Measurements from ENCODE around the gene KIF26B. TPM values are rescaled to one million over a fixed set of nuclear protein-coding genes. Genes with fewer than 3 reads are reported as not detected.

The KIF26B gene
- polyA plus RNA-seq, 1 donor (not counting 4 experiments of a cell fraction or from before 2014, with no cell fraction given) = 0.58 TPM

DNA sequence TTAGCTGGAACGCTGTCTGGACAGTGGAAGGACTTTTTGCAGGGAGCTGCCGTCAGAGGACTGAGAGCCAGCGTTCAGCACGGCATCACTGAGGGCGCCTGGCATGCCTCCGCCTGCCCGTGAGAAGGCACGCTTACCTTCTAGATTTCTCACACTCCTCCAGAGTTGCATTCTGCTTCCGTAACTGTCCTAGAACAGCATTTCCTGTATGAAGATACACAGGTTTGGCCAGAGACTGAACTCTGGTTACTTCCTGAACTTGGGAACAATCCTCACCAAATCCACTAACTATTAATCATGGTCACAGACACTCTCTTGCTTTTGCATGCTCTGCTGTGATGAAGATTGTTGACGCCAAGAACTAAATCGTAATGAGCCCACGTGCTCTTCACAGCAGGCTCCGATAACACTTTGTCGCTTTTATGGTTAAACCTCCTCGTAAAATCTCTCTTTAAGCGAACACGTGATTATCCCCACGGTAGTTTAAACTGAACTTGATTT is 93.5 kb downstream of the KIF26B start:
- H3K4me2 ChIP-seq (ENCODE audit: control insufficient read depth, extremely low read depth, insufficient read depth, low read depth, low read length) = no peak overlapping the region
- DNase-seq (ENCODE audit: low read depth, low spot score) = no peak
- H3K9me3 ChIP-seq (ENCODE audit: control insufficient read depth, low read depth, low read length) = no peaks in the 10 kb centered on the region
- H3K79me2 ChIP-seq (ENCODE audit: control insufficient read depth, insufficient read depth, low read length) = no peaks in the 10 kb centered on the region
- H3K27ac ChIP-seq (ENCODE audit: control insufficient read depth, insufficient read depth, low read length) = no peak overlapping the region
- no peak overlapping the region for H3K4me3 ChIP-seq (ENCODE audit: control insufficient read depth in 2 of 3, extremely low read depth in 1 of 3, insufficient read depth in 2 of 3, low read depth in 1 of 3, low read length in 3 of 3)
- H3K9me1 ChIP-seq (ENCODE audit: control insufficient read depth, extremely low read depth, insufficient read depth, low read length) = no peaks in the 10 kb centered on the region
- H4K20me1 ChIP-seq (ENCODE audit: control insufficient read depth, extremely low read depth, insufficient read depth, low read length) = no peaks in the 10 kb centered on the region
- FAIRE-seq = no peak
- dilution Hi-C loops (cut with MboI; ENCODE audit: extremely low pct_ligation_motif_present, low sequenced_read_pairs) = no loop called here
- no peak overlapping the region for H2AFZ ChIP-seq (ENCODE audit: control insufficient read depth, low read length)
- H3K4me1 ChIP-seq (ENCODE audit: control insufficient read depth, extremely low read depth, insufficient read depth, low read length) = no peaks in the 10 kb centered on the region
- H3K27me3 ChIP-seq (ENCODE audit: control insufficient read depth, extremely low read depth, insufficient read depth, low read length) = no peaks in the 10 kb centered on the region
- H3K36me3 ChIP-seq (ENCODE audit: control insufficient read depth in 2 of 2, extremely low read depth in 1 of 2, insufficient read depth in 2 of 2, low read length in 2 of 2) = no peaks in the 10 kb centered on the region
- TF ChIP-seq, protein P1, sequence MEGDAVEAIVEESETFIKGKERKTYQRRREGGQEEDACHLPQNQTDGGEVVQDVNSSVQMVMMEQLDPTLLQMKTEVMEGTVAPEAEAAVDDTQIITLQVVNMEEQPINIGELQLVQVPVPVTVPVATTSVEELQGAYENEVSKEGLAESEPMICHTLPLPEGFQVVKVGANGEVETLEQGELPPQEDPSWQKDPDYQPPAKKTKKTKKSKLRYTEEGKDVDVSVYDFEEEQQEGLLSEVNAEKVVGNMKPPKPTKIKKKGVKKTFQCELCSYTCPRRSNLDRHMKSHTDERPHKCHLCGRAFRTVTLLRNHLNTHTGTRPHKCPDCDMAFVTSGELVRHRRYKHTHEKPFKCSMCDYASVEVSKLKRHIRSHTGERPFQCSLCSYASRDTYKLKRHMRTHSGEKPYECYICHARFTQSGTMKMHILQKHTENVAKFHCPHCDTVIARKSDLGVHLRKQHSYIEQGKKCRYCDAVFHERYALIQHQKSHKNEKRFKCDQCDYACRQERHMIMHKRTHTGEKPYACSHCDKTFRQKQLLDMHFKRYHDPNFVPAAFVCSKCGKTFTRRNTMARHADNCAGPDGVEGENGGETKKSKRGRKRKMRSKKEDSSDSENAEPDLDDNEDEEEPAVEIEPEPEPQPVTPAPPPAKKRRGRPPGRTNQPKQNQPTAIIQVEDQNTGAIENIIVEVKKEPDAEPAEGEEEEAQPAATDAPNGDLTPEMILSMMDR (optimal IDR thresholded peaks at IDR 0.05 in 1 of 3, IDR thresholded peaks at IDR 0.05 in 1 of 3, conservative IDR thresholded peaks at IDR 0.05 in 1 of 3; ENCODE audit: extremely low read depth in 1 of 3, insufficient read depth in 2 of 3, low read length in 3 of 3) = no peak
- TF ChIP-seq EZH2 (IDR thresholded peaks at IDR 0.05; ENCODE audit: low read length) = no peak
- H3K9ac ChIP-seq (ENCODE audit: control insufficient read depth, extremely low read depth, insufficient read depth, low read length) = no peak overlapping the region

DNA sequence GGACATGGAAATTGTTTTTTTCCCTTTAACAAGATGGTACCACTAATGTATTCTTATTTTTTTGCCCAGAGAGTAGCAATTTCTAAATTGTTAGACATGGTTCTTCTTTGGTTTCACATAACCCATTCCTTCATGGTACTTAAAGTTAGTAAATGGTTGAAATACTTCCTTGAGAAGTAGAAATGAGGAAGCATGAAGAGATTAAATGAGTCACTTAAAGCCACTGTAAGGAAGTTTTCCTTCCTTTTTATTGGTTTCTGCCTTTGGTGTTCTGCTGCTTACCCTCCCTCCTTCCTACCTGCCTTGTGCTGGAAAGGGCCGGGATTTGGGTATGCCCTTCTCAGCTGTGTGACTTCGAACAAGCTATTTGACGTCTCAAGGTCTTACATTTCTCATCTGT is 101.0 kb downstream of the KIF26B start:
- dilution Hi-C loops (cut with MboI; ENCODE audit: extremely low pct_ligation_motif_present, low sequenced_read_pairs) = no loop called here

More for the DNA sequence above, 101.0 kb downstream of the KIF26B start:
- H3K9ac ChIP-seq (ENCODE audit: control insufficient read depth, extremely low read depth, insufficient read depth, low read length) = no peak overlapping the region
- DNase-seq (ENCODE audit: low read depth, low spot score) = no peak
- TF ChIP-seq, protein P1 (optimal IDR thresholded peaks at IDR 0.05 in 1 of 3, IDR thresholded peaks at IDR 0.05 in 1 of 3, conservative IDR thresholded peaks at IDR 0.05 in 1 of 3; ENCODE audit: extremely low read depth in 1 of 3, insufficient read depth in 2 of 3, low read length in 3 of 3) = no peak
- no peak for TF ChIP-seq EZH2 (IDR thresholded peaks at IDR 0.05; ENCODE audit: low read length)
- H3K27ac ChIP-seq (ENCODE audit: control insufficient read depth, insufficient read depth, low read length) = no peak overlapping the region
- H3K4me1 ChIP-seq (ENCODE audit: control insufficient read depth, extremely low read depth, insufficient read depth, low read length) = no peaks in the 10 kb centered on the region
- no peak overlapping the region for H3K4me2 ChIP-seq (ENCODE audit: control insufficient read depth, extremely low read depth, insufficient read depth, low read depth, low read length)
- no peaks in the 10 kb centered on the region for H3K36me3 ChIP-seq (ENCODE audit: control insufficient read depth in 2 of 2, extremely low read depth in 1 of 2, insufficient read depth in 2 of 2, low read length in 2 of 2)
- H3K9me1 ChIP-seq (ENCODE audit: control insufficient read depth, extremely low read depth, insufficient read depth, low read length) = no peaks in the 10 kb centered on the region
- H3K27me3 ChIP-seq (ENCODE audit: control insufficient read depth, extremely low read depth, insufficient read depth, low read length) = no peaks in the 10 kb centered on the region
- no peaks in the 10 kb centered on the region for H3K79me2 ChIP-seq (ENCODE audit: control insufficient read depth, insufficient read depth, low read length)
- no peak for FAIRE-seq
- H4K20me1 ChIP-seq (ENCODE audit: control insufficient read depth, extremely low read depth, insufficient read depth, low read length) = no peaks in the 10 kb centered on the region
- H2AFZ ChIP-seq (ENCODE audit: control insufficient read depth, low read length) = no peak overlapping the region
- H3K4me3 ChIP-seq (ENCODE audit: control insufficient read depth in 2 of 3, extremely low read depth in 1 of 3, insufficient read depth in 2 of 3, low read depth in 1 of 3, low read length in 3 of 3) = no peak overlapping the region
- H3K9me3 ChIP-seq (ENCODE audit: control insufficient read depth, low read depth, low read length) = no peaks in the 10 kb centered on the region
